DND-41 (cell line): ENCODE results near the gene ELF3.
"Not testable (repeated sequence)": the region's sequence is repeated elsewhere in the genome, so short reads cannot be mapped to it uniquely, and the experiment has no call there.

ENCODE experiments used
- ATAC-seq: fragments of 200-7000 bp; cut with Tn5 transposase; 3 replicates; pipeline ENCODE4 v1.9.1; 2021; ENCODE audit warnings: low read depth; ENCODE audit not compliant: insufficient read depth
- DNase-seq: peaks from one replicate; pipeline ENCODE4 v3.0.0-alpha.2; 2020
- H2AFZ ChIP-seq: 2 replicates; pipeline ENCODE4 v1.6.0; 2012; ENCODE audit warnings: low read depth, low read length
- H3K27ac ChIP-seq: 2 replicates; pipeline ENCODE4 v1.5.1; 2012; ENCODE audit warnings: low read length, inconsistent platforms
- H3K27me3 ChIP-seq: fragments of 200-600 bp; sonication (generic); 2 replicates; pipeline ENCODE4 v1.6.0; 2012; ENCODE audit warnings: low read length, mild to moderate bottlenecking, inconsistent platforms; ENCODE audit not compliant: insufficient read depth, poor library complexity
- H3K36me3 ChIP-seq: 2 replicates; pipeline ENCODE4 v1.5.1; 2012; ENCODE audit warnings: low read length, inconsistent platforms; ENCODE audit not compliant: insufficient read depth
- H3K4me1 ChIP-seq: 2 replicates; pipeline ENCODE4 v1.5.1; 2012; ENCODE audit warnings: mild to moderate bottlenecking, low read length; ENCODE audit not compliant: insufficient read depth
- H3K4me2 ChIP-seq: 2 replicates; pipeline ENCODE4 v1.6.0; 2012; ENCODE audit warnings: mild to moderate bottlenecking, moderate library complexity, low read length, inconsistent platforms; ENCODE audit not compliant: insufficient read depth
- H3K4me3 ChIP-seq, 2 experiments: fragments of 200-600 bp in 1 of 2; shearing (Covaris generic) in 1 of 2; 2 replicates each; pipeline ENCODE4 v1.5.1; 2012 to 2016; ENCODE audit warnings: inconsistent platforms in 2 of 2, low read length in 2 of 2, mild to moderate bottlenecking in 2 of 2, low read depth in 1 of 2, moderate library complexity in 1 of 2
- H3K79me2 ChIP-seq: 2 replicates; pipeline ENCODE4 v1.6.0; 2012; ENCODE audit warnings: low read length, inconsistent platforms; ENCODE audit not compliant: insufficient read depth
- H3K9ac ChIP-seq: 2 replicates; pipeline ENCODE4 v1.6.0; 2012; ENCODE audit warnings: low read depth, mild to moderate bottlenecking, inconsistent platforms, low read length, moderate library complexity
- H3K9me3 ChIP-seq: 2 replicates; pipeline ENCODE4 v1.5.1; 2012; ENCODE audit warnings: low read length, moderate library complexity, mild to moderate bottlenecking, inconsistent platforms; ENCODE audit not compliant: insufficient read depth, severe bottlenecking
- H4K20me1 ChIP-seq: 2 replicates; pipeline ENCODE4 v1.6.0; 2012; ENCODE audit warnings: low read length; ENCODE audit not compliant: insufficient read depth
- EZH2 ChIP-seq: IDR thresholded peaks from 3 replicates; pipeline ENCODE4 v1.6.1; 2012; ENCODE audit warnings: borderline replicate concordance, low read depth, mild to moderate bottlenecking, moderate library complexity, low read length, inconsistent platforms; ENCODE audit not compliant: severe bottlenecking
- TF ChIP-seq, protein P1 (sequence below): IDR thresholded peaks from 2 replicates; pipeline ENCODE4 v1.5.1; 2012; ENCODE audit warnings: borderline replicate concordance, low read length, moderate library complexity, mild to moderate bottlenecking; ENCODE audit not compliant: poor library complexity, severe bottlenecking; ENCODE audit errors: extremely low read depth

The ELF3 gene

GRCh38 chr1:202058001-202058908, 47.9 kb downstream of the ELF3 start:
- Histone ChIP-seq H2AFZ (no peak overlapping the region), H3K27me3 (peaks cover 7% of the 10 kb centered on the region), H3K27ac (no peak overlapping the region), H3K4me2 (no peak overlapping the region), H4K20me1 (no peaks in the 10 kb centered on the region), H3K9me3 (no peaks in the 10 kb centered on the region), H3K36me3 (no peaks in the 10 kb centered on the region), H3K79me2 (no peaks in the 10 kb centered on the region), H3K4me3 (no peak overlapping the region), H3K9ac (no peak overlapping the region), H3K4me1 (no peaks in the 10 kb centered on the region)
- no peak for DNase-seq
- TF ChIP-seq EZH2, result no peak
- TF ChIP-seq, protein P1, sequence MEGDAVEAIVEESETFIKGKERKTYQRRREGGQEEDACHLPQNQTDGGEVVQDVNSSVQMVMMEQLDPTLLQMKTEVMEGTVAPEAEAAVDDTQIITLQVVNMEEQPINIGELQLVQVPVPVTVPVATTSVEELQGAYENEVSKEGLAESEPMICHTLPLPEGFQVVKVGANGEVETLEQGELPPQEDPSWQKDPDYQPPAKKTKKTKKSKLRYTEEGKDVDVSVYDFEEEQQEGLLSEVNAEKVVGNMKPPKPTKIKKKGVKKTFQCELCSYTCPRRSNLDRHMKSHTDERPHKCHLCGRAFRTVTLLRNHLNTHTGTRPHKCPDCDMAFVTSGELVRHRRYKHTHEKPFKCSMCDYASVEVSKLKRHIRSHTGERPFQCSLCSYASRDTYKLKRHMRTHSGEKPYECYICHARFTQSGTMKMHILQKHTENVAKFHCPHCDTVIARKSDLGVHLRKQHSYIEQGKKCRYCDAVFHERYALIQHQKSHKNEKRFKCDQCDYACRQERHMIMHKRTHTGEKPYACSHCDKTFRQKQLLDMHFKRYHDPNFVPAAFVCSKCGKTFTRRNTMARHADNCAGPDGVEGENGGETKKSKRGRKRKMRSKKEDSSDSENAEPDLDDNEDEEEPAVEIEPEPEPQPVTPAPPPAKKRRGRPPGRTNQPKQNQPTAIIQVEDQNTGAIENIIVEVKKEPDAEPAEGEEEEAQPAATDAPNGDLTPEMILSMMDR, result no peak
- no peak for ATAC-seq

DNA sequence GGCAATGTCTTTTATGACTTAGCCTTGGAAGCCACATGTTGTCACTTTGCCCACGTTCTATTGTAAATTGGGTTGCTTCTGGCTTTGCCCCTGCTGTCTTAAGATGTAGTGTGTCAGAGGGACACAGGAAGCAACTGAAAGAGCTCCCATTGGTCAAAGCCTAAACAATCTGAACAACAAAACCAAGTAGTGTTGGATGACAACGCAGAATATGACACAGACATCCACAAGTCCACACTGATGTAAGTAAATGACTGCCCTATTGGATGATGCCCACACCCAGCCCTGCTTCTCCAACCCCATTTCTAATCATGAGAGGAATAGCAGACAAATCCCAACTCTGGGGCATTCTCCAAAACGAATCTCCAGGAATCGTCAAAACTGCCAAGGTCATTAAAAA, 50.7 kb downstream of the ELF3 start:
- no peaks in the 10 kb centered on the region for H3K9me3 ChIP-seq
- H3K9ac ChIP-seq, result no peak overlapping the region
- TF ChIP-seq, protein P1, result no peak
- TF ChIP-seq EZH2, result no peak
- H3K36me3 ChIP-seq, result no peaks in the 10 kb centered on the region
- H3K4me3 ChIP-seq, result no peak overlapping the region
- no peak for ATAC-seq
- H3K27me3 ChIP-seq, result peaks cover 7% of the 10 kb centered on the region
- H3K79me2 ChIP-seq, result no peaks in the 10 kb centered on the region
- no peak overlapping the region for H3K4me2 ChIP-seq
- no peaks in the 10 kb centered on the region for H3K4me1 ChIP-seq
- no peak for DNase-seq
- H2AFZ ChIP-seq, result no peak overlapping the region
- H3K27ac ChIP-seq, result no peak overlapping the region
- H4K20me1 ChIP-seq, result no peaks in the 10 kb centered on the region

- H3K4me3 ChIP-seq, H3K79me2 ChIP-seq, H3K36me3 ChIP-seq, H3K27me3 ChIP-seq, H2AFZ ChIP-seq, H4K20me1 ChIP-seq, DNase-seq, H3K27ac ChIP-seq, ATAC-seq, H3K4me1 ChIP-seq, H3K9ac ChIP-seq, H3K9me3 ChIP-seq, H3K4me2 ChIP-seq: not testable (repeated sequence)
Observed at GRCh38 chr1:202061787-202062186, 51.4 kb downstream of the ELF3 start.

DNA sequence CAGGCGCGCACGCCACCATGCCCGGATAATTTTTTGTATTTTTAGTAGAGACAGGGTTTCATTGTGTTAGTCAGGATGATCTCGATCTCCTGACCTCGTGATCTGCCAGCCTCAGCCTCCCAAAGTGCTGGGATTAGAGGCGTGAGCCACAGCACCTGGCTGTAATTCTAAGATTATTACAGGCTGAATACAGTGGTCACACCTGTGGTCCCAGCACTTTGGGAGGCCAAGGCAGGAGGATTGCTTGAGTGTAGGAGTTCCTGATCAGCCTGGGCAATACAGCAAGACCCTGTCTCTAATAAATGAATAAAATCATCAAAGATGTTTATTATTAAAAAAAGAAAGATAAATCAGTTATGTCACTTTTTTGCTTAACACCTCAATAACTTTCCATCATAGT, 52.2 kb downstream of the ELF3 start:
- H3K9me3 ChIP-seq, H4K20me1 ChIP-seq, H3K79me2 ChIP-seq, DNase-seq, H3K4me3 ChIP-seq, H3K4me1 ChIP-seq, ATAC-seq, H3K36me3 ChIP-seq, H3K27ac ChIP-seq, H2AFZ ChIP-seq, H3K4me2 ChIP-seq, H3K27me3 ChIP-seq, H3K9ac ChIP-seq: not testable (repeated sequence)
